NCI-H446 (cell line): ENCODE results near the gene FGA.

Experiments
- DNase-seq, 2 experiments: peaks; one replicate each; lab custom pipeline; 2025; lab: John Stamatoyannopoulos, UW

FGA gene

DNA sequence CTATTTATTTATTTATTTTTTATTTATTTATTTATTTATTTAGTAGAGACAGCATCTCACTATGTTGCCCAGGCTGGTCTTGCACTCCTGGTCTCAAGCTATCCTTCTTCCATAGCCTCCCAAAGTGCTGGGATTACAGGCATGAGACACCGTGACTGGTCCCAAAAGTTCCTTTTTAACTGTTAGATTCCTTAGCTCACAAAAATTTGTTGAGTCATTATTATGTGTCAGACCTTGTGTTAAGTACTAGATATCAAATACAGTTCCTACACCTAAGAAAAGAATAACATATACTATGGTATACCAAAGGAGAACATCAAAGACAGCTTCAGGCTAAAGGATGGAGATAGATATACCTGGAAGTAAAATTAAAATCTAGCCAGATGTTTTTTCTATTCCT, 11.6 kb downstream of the FGA start:
- DNase-seq, result no peak

DNA sequence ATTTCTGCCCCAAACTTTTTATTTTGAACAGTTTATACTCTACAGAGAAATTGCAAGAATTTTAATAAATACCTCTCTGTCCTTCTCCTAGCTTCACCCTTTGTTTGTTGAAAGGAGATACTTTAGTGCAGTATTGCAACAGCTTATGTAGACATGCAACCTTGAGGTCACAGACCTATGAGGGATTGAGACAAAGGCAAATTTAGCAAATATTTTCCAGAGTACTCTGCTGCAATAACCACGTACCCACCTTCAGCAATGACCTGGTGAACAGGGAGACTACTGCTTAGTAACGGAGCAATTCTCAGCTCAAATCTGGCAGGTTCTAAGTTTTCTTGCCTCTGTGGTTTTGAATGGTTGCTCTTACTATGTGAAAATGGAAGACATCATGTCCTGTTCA, 13.2 kb downstream of the FGA start:
- no peak for DNase-seq

DNA sequence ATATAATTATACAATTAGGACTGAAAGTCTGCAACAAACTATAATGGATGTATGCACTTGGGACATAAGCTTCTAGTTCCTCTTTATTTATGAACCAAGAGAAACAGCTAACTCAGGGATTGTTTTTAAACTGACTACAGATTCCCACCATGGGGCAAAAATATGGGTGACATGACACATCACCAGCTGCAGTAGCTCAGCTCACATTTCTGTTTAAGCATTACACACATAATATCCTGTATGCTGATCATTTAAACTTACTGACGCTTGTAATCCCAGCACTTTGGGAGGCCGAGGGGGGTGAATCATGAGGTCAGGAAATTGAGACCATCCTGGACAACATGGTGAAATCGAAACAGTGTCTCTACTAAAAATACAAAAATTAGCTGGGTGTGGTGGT, 16.2 kb downstream of the FGA start:
- no peak for DNase-seq

DNA sequence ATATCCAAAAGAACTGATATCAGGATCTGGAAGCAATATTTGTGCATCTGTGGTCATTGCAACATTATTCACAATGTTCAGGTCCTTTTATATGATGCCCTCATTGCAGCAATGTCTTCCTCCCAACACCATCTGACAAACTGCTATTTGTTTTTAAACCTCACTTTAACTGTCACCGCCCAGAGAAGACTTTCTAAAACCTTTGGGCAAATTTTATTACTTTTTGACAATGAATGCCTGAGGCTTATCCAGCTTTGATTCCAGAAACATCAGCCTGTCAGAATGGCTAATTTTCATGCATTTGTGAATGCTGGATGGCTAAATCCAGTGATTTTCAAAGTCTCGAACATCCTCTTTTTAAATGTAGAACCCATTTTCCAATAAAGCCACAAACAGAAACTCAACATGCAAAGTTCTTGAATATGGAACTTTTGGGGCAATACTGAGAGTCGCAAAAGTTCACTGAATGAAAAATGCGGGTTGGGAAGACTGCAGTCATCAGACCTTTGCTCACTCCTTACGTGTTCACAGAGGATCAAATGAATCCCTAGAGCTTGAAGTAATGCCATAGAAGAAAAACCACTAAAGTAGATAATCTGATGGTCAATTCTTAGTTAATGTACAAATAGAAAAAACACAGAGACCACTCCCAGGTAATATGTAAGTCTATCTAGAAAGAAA, 17.2 kb downstream of the FGA start:
- DNase-seq, result no peak

DNA sequence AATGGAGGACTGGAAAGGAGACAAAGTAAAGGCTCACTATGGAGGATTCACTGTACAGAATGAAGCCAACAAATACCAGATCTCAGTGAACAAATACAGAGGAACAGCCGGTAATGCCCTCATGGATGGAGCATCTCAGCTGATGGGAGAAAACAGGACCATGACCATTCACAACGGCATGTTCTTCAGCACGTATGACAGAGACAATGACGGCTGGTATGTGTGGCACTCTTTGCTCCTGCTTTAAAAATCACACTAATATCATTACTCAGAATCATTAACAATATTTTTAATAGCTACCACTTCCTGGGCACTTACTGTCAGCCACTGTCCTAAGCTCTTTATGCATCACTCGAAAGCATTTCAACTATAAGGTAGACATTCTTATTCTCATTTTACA, 21.0 kb downstream of the FGA start:
- DNase-seq, result no peak

DNA sequence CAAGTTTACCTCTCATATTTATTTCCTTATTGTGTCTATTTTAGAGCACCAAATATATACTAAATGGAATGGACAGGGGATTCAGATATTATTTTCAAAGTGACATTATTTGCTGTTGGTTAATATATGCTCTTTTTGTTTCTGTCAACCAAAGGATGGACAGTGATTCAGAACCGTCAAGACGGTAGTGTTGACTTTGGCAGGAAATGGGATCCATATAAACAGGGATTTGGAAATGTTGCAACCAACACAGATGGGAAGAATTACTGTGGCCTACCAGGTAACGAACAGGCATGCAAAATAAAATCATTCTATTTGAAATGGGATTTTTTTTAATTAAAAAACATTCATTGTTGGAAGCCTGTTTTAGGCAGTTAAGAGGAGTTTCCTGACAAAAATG, 21.5 kb downstream of the FGA start:
- DNase-seq, result no peak

DNA sequence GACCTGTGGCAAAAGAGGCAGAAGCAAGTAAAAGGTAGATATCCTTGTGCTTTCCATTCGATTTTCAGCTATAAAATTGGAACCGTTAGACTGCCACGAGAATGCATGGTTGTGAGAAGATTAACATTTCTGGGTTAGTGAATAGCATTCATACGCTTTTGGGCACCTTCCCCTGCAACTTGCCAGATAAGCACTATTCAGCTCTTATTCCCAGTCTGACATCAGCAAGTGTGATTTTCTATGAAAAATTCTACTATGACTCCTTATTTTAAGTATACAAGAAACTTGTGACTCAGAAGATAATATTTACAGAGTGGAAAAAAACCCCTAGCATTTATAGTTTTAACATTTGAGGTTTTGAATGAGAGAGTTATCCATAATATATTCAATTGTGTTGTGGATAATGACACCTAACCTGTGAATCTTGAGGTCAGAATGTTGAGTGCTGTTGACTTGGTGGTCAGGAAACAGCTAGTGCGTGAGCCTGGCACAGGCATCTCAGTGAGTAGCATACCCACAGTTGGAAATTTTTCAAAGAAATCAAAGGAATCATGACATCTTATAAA, 23.8 kb downstream of the FGA start:
- DNase-seq, result no peak

DNA sequence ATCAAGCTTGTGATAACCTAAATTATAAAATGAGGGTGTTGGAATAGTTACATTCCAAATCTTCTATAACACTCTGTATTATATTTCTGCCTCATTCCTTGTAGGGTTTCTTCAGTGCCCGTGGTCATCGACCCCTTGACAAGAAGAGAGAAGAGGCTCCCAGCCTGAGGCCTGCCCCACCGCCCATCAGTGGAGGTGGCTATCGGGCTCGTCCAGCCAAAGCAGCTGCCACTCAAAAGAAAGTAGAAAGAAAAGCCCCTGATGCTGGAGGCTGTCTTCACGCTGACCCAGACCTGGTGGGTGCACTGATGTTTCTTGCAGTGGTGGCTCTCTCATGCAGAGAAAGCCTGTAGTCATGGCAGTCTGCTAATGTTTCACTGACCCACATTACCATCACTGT, 24.8 kb downstream of the FGA start:
- DNase-seq, result no peak

DNA sequence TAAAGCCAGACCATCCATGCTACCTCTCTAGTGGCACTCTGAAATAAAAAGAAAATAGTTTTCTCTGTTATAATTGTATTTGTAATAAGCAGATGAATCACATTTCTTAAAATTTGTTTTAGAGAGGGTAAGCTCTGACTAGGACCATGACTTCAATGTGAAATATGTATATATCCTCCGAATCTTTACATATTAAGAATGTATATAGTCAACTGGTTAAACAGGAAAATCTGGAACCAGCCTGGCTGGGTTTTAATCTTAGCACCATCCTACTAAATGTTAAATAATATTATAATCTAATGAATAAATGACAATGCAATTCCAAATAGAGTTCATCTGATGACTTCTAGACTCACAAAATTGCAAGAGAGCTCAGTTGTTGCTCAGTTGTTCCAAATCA, 26.2 kb downstream of the FGA start:
- no peak for DNase-seq

DNA sequence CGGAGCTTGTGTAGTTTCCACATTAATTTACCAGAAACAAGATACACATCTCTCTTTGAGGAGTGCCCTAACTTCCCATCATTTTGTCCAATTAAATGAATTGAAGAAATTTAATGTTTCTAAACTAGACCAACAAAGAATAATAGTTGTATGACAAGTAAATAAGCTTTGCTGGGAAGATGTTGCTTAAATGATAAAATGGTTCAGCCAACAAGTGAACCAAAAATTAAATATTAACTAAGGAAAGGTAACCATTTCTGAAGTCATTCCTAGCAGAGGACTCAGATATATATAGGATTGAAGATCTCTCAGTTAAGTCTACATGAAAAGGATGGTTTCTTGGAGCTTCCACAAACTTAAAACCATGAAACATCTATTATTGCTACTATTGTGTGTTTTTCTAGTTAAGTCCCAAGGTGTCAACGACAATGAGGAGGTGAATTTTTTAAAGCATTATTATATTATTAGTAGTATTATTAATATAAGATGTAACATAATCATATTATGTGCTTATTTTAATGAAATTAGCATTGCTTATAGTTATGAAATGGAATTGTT, 27.8 kb downstream of the FGA start, which contains the start of gene FGB:
Gene FGB (plus strand): TSS at position 315 of the 558 bp plus-strand sequence. CDS start 8 bp downstream, at position 323.
- no peak for DNase-seq

DNA sequence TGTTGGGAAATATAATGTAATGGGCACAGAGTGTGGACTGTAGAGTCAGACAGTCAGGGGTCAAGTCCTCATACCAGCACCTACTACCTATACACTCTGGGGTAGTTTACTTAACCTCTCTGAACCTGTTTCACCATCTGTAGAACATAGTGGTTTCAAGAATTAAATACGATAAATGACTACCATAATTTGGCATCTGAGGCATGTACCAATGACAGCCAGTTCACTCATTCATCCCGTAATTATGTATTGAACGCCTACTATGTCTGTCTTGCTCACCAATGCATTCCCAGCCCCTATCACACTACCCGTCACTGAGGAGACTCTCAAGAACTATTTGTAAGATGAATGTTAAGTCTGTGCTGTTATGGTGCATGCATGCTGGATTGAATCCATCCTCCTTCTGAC, 29.7 kb downstream of the FGA start:
- DNase-seq, result no peak

DNA sequence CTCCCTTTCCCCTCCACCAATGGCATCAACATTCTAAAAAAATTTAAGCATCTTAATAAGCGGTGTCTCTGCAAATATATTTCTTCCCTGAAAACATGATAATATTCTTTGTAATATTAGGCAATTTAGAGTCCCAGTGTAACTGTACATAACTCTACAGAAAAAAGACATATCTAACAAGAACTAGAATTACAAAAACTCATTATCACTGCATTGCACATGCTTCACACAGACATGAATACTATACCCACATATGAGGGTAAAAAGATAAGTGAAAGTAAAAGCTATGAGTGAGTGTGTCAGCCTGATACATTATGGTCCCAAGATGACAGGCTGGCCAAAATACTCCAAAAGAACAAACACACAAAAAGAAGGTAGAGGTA, 30.1 kb downstream of the FGA start:
- no peak for DNase-seq

DNA sequence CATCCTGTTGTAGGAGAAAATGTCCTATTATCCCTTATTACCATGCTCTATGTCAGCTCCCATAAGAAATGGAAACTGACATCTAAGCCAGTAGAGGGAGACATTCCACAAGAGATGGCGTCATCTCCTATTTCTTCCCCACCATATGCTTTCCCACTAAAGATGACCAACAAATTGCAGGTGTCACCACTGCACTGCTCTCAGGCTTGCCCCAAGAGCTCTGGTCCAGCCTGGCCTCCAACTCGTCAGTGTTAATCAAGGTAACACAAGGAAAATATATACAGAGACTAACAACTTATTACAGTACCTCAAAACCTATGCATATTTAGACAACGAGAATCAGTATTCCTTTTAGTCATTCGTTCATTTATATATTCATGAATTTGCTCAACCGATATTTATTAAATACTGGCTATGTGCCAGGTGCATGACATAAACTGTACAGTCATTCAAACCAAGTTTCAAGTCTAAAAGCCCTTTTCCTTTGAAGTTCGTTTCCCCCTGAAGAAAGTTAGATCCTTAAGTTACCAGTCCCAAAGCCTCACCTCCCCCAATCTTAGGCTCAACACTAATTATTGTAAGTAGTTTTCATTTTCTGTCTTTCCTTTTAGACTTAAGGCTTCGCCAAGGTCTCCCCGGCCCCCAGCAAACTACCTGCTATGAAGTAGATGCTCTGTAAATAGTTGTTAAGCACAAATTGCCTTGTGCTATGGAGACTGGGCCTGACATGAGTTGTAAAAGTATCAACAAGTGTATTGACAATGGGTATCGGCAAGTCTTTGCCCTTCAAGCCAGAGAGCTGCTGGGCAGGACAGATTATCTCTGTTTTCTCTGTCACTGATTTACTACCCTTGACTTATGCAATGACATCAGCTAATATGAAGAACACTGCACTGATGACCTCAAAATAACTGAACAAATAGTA, 30.8 kb downstream of the FGA start:
- peak; percentile 10 to 43 for DNase-seq

DNA sequence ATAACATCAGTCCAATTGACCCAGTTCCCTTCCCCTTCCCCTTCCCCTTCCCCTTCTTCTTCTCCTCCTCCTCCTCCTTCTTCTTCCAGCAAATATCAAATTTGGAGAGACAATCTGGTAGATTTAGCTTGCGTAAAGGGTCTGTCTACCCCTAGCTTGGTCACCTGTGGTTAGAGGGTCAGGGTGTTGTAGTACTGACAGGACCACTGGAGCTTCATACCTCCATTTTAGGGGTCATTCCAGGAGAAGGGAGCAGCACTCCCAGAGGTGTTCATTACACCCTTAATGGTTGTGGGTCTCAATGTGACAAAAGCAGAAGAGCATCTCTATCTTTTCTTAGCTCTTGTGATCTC, 31.4 kb downstream of the FGA start:
- DNase-seq, result no peak

DNA sequence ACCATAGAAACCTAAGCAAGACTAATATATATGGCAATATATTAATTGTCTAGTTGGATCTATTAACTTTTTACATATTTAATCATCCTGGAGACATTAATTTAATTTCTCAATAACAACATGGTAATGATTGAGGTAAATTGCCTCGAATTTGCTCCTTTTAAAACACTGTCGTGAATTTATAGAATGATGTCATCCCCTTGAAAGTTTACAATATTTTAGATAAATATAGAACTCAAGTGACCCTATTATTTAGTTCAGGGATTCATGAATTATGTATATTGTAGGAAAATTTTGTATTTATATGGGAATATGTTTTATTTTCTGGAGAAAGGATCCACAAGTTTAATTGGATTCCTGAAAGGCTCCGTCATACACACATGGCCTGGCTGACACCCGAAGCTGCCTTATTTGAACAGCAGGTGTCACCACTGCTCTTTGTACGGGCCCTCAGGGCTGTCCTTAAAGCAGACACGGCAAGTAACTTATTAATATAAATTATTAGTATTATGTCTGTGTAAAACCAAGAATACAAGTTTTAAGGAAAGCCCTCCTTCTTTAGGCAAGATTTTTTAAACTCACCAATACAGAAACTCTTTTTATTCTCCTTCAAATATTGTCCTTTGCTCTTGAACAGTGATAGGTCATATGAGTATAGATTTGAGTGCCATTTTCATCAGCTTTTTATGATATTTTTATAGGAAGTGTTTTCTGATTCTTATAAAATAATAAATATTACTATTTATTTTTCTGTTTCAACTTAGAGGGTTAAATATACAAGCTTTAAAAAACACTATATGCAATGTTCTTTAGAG, 38.5 kb downstream of the FGA start:
- DNase-seq, result peak; percentile 10 to 74

DNA sequence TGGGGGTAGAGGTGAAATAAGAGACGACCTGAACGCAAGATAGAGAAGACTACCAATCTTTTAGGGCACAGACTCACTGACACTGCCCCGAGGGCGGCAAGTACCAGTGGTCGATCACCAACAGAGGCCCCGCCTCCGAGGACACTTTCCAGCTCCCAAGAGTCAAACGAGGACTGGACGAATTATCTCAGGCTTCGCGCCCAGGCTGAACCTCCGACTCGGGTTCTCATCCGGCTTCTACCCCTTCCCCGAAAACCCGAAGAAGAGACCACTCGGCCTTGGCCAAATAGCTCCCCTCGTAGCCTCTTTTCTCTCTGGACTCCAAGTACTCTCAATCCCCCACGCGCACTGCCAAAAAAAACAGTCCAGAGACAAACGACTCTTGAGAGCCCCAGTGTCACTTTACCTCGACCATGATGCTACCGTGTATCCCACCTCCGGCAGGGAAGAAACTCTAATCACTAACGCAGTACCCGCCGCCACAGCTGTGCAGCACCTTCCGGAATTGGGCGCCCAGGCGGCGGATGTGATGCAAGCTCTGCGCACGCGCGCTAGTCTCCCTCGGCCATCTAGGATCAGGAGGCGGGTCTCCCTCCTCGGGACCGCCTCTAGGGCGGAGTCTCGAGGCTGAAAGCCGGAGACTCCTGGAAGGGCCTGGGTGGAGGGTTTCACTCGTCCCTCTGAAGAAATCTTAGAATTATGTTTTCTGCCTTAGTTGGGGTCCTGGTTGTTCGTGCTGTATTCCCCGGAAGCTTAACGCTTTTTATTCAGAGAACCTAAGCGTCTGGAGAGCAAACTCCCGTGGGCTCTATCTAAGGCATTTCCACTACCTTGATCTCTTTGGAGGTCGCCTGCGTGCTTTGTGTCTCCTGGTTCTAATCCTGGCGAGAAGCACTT, 40.4 kb downstream of the FGA start, which contains the start of gene PLRG1:
Gene PLRG1 (minus strand): TSS at position 507 of the 897 bp plus-strand sequence. CDS start 92 bp downstream, at position 415.
- DNase-seq, result peak; percentile 90 to 96

DNA sequence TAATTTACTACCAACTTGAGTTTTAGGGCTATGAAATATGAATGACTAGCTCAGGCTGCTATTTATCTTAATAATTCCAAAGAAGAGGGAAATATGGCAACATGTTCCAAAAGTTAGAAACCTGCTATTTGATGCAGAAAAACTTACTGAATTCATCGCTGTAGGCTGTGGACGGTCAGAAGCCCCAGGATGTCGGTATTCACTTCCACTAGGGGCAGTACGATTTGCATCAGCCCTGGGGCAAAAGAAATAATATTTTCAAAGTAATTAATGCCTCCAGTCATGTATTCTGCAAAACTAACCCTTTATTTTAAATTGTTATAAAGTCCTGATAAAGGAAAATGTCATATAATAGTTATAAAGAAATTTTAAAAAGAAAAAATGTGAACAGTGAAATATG, 44.9 kb downstream of the FGA start:
- no peak for DNase-seq

DNA sequence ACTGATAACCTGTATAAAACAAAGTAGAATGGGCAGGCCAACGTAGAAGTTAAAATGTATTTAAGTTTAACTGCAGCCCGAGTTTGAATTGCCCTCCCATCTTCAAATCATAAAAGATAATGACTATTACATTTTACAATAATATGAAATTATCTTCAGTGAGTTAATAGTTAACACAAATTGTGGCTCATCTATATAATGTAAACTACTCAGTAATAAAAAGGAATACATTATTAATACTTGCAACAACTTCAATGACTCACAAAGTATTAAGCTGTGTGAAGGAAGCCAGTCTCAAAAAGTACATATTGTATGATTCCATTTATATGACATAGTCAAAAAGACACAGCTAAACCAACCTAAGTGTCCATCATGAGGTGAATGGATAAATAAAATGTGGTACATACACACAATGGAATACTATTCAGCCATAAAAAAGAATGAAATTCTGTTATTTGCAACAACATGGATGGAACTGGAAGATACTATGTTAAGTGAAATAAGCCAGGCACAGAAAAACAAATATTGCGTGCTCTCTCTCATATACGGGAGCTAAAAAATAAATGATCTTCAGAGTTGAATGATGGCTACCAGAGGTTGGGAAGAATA, 48.2 kb downstream of the FGA start:
- no peak for DNase-seq
